Motor neuron (in vitro differentiated cells): ENCODE results near the gene BNC2. TPM values are rescaled to one million over a fixed set of nuclear protein-coding genes. Genes with fewer than 3 reads are reported as not detected.
A peak's percentile ranks its signal among the peaks of the same experiment; 100 is the strongest.

Source experiments
- ATAC-seq, 8 experiments: fragments of 200-7000 bp; cut with Tn5 transposase; replicated peaks in 6 of 8; 2 replicates each; pipeline ENCODE4 v1.8.0; 2021; ENCODE audit warnings: mild to moderate bottlenecking in 8 of 8, moderate library complexity in 8 of 8
- H3K27ac ChIP-seq, 2 donors: fragments of 250-450 bp; sonication (Bioruptor Pico); 2 replicates each; pipeline ENCODE4 v1.9.0; 2021; ENCODE audit warnings: antibody characterized with exemption in 2 of 2, mild to moderate bottlenecking in 2 of 2, moderate library complexity in 1 of 2
- H3K4me1 ChIP-seq, 2 donors: fragments of 250-450 bp; sonication (Bioruptor Pico); replicated peaks in 1 of 2; 2 replicates each; pipeline ENCODE4 v1.6.1; 2021; ENCODE audit warnings: antibody characterized with exemption in 2 of 2, mild to moderate bottlenecking in 2 of 2, moderate library complexity in 1 of 2
- H3K4me3 ChIP-seq, 5 donors: fragments of 250-450 bp; sonication (Bioruptor Pico); 2 replicates each; pipeline ENCODE4 v1.9.0; 2021; ENCODE audit warnings: antibody characterized with exemption in 5 of 5, mild to moderate bottlenecking in 5 of 5, moderate library complexity in 4 of 5
- WGBS, 10 experiments: fragments of 450-650 bp; shearing (Covaris generic); methylation state at CpG; one replicate each; pipeline ENCODE4 v1.0.0; 2022; 5-methylcytosine and 5-hydroxymethylcytosine counted together
- in situ Hi-C, 9 experiments: fragments of 400-800 bp; cut with MboI; loops; one replicate each; pipeline ENCODE4 v1.15.0; 2021; ENCODE audit warnings: low sequenced_read_pairs in 9 of 9, low pct_unique_long_range_greater_than_20kb in 2 of 9; ENCODE audit not compliant: unreplicated experiment in 9 of 9
- total RNA-seq, 8 experiments: library from RNA; unstranded; fragments of 300-600 nt; gene quantifications; 2 replicates each; pipeline versions ENCODE4 v1.2.3 to v1.2.4, GENCODE V29; 2022

BNC2 gene
- total RNA-seq, 8 experiments from 2014 or later, result 0.54 to 42.8 (median 4.3) TPM

DNA sequence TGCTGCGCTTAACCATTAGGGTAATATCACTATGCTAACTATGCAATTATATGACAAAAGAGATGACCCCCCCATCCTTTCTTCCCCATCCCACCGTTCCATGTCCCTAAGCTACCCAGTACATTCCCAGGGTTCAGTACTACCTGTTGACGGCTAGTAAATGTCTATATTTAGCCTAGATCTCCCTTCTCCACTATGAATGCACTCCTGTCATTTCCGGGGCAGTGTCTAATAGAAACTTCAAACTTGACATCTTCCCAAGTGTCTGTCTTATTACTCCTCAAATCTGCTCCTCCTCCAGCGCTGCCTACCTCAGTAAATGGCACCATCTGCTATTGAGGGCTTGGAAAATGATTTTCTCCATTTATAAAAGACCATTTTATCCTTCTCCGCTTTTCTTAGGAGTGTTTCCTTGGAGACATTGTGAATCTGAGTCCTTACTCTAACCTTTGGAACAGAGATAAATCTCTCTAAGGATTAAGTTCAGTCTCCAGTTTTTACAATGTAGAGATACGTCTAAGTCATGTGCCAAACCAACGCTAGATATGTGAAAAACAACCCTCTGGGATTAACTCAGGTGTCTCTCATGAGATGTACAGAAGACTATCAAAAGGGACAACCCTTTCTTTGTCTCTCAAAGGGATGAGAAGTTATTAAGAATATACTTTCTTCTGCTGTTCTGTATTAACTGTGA is 114.9 kb downstream of the BNC2 start:
- in situ Hi-C loops, result no loop called here

GRCh38 chr9:16754662-16755061 is 115.8 kb downstream of the BNC2 start:
- WGBS, 10 experiments, result 86 to 100% (median 100%) methylated on average over 1 to 4 of the region's 4 CpGs; no CpG with 5 or more reads in 5 of the 10 experiments
- Histone ChIP-seq H3K4me1 (no peaks in the 10 kb centered on the region), H3K4me3 (no peak overlapping the region), H3K27ac (no peak overlapping the region)
- in situ Hi-C loops, result no loop called here
- no peak for ATAC-seq

More for the DNA sequence above, 114.9 kb downstream of the BNC2 start:
- no peaks in the 10 kb centered on the region for H3K4me1 ChIP-seq
- no peak overlapping the region for H3K27ac ChIP-seq
- H3K4me3 ChIP-seq, result no peak overlapping the region
- 40 to 96% (median 88%) methylated on average over 1 to 8 of the region's 8 CpGs; no CpG with 5 or more reads in 1 of the 10 experiments for WGBS, 10 experiments
- ATAC-seq, result no peak

- H3K27ac ChIP-seq, result no peak overlapping the region
- H3K4me3 ChIP-seq, result no peak overlapping the region
- WGBS, 10 experiments, result 48 to 92% (median 76%) methylated on average over 1 to 2 of the region's 2 CpGs
- no peak for ATAC-seq
- no peaks in the 10 kb centered on the region for H3K4me1 ChIP-seq
- in situ Hi-C loops, result no loop called here
These were observed 117.2 kb downstream of the BNC2 start for GRCh38 chr9:16753256-16753655.

DNA sequence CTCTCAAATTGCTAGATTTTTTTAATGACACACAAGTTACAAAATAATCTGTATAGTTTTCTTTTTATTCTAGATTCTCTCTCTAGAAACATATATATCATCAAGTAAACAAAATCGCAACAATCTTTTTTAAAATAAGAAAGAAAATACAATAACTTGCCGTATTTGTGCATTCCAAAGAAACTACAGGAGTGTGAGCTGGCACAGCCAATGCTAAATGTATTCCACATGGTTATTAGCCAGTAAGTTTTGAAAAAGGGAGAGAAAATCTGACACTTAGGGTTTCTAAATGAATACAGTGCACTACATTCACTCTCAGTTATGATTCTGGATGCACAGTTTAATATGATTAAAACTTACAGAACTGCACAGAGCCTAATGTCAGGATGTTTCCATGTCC is 117.9 kb downstream of the BNC2 start:
- in situ Hi-C loops, result no loop called here
- H3K4me1 ChIP-seq, result no peaks in the 10 kb centered on the region
- H3K27ac ChIP-seq, result no peak overlapping the region
- ATAC-seq, result no peak
- no peak overlapping the region for H3K4me3 ChIP-seq
- 26 to 100% (median 85%) methylated on average over 1 to 2 of the region's 2 CpGs; no CpG with 5 or more reads in 1 of the 10 experiments for WGBS, 10 experiments

DNA sequence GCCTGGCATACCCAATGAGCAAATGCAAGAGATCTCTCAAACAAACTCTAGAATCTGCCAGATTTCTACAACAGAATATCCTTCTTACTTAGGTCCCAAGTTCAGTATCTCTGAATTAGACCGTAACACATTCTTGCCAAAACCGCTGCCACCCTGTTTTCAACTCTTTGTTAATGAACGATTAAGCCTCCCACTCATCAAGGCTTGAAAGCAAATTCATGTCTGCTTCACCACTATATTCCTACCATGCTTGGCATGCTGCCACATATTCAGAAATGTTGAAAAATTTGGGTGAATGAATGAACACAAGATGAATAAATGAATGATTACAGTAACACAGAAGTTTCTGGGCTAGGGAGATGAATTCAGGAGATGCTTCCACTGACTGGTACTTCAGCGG is 119.9 kb downstream of the BNC2 start:
- H3K4me1 ChIP-seq, result no peaks in the 10 kb centered on the region
- no peak for ATAC-seq
- in situ Hi-C loops, result no loop called here
- no peak overlapping the region for H3K4me3 ChIP-seq
- WGBS, 10 experiments, result 82 to 100% (median 90%) methylated on average over 2 to 4 of the region's 4 CpGs; no CpG with 5 or more reads in 1 of the 10 experiments
- H3K27ac ChIP-seq, result no peak overlapping the region

DNA sequence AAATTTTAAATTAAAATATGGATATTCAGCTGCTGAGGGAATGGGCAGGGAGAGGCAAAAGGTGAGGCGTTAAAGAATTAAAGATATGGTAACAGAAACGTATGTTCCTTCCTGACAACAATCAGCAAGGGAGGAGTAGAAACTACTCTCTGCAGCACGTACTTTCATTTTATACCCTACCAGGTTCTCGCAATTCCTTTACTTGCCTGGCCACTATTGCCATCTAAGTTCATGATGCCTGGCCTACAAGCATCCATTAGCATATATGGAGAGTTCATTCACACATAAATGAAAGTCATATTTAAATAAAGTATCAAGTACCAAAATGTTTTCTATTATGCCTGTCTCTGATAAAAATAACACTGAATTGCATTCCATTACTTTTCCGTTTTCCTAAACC is 125.1 kb downstream of the BNC2 start:
- H3K4me3 ChIP-seq, result no peak overlapping the region
- no peaks in the 10 kb centered on the region for H3K4me1 ChIP-seq
- WGBS, 10 experiments, result 0 to 100% (median 60%) methylated on average over 1 to 5 of the region's 5 CpGs; no CpG with 5 or more reads in 1 of the 10 experiments
- in situ Hi-C loops, result no loop called here
- no peak overlapping the region for H3K27ac ChIP-seq
- ATAC-seq, result peak in 3 of 8 experiments; percentile 54 to 82 (median 66)

- H3K4me1 ChIP-seq, result no peaks in the 10 kb centered on the region
- no peak overlapping the region for H3K4me3 ChIP-seq
- no peak overlapping the region for H3K27ac ChIP-seq
- 0 to 71% (median 24%) methylated on average over 1 to 2 of the region's 2 CpGs for WGBS, 10 experiments
- ATAC-seq, result peak in 3 of 8 experiments; percentile 9 to 58 (median 26)
- in situ Hi-C loops, result no loop called here
These were observed 126.1 kb downstream of the BNC2 start for GRCh38 chr9:16744394-16744793.

DNA sequence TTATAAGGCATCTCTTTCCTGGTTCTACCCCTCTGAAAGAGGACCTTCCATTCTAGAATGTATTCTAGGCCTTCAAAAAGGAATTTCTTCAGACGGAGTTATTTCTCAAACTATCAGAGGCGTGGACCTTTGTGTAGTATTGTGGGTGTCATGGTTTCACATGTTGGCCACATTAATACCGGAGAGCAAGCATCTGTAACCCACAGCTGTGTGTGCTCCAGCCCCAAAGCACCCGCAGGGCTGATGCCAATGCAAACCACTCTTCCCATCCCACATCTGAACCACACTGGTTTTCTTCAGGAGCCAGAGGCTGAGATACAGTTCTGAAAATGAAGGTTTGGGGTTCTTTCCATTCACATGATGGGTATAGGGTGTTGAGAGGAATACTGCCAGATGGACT is 127.1 kb downstream of the BNC2 start:
- in situ Hi-C loops, result no loop called here
- Histone ChIP-seq H3K4me1 (no peaks in the 10 kb centered on the region), H3K27ac (no peak overlapping the region), H3K4me3 (no peak overlapping the region)
- peak in 2 of 8 experiments; percentile 28 to 63 for ATAC-seq
- 0 to 100% (median 40%) methylated on average over 1 to 3 of the region's 4 CpGs; no CpG with 5 or more reads in 4 of the 10 experiments for WGBS, 10 experiments

DNA sequence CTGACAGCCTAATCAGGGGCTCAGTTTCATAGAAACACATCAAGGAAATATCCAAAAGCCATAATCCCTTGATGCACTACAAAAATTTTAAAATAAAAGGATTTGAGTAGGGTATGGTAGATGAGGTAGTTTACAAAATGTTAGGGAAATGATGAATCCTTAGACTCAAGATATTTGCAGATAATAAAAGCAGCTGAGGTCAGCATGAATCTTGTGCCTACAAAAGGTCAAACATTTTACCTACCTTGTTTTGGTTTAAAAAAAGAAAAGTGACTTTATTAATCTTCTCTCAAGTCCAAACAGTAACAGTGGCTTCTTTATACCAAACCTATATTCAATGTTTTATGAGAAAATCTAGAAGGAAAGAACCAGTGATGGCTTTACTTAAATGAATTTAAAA is 135.5 kb downstream of the BNC2 start:
- Histone ChIP-seq H3K4me1 (peaks cover 9 to 12% of the 10 kb centered on the region in 2 donors), H3K4me3 (no peak overlapping the region), H3K27ac (no peak overlapping the region)
- in situ Hi-C loops, result no loop called here
- no peak for ATAC-seq

DNA sequence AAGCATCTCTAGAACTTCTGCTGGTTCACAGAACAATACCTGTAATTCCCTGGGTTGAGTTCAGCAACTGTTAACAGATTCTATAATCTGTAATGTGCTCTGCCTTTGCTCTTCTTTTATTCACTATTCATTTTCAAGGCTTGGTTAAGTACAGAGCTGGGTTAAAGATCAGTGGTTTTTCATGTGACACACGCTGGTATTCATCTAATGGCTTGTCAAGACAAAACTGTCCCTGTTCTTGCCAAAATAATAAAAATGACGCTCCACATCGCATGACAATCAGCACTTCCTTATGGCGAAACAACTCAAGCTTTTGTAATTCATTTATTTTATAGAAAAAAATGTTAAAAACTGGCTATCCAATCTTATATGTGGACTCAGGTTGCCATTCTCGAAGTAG is 137.9 kb downstream of the BNC2 start:
- ATAC-seq, result no peak
- Histone ChIP-seq H3K4me3 (no peak overlapping the region), H3K27ac (no peak overlapping the region), H3K4me1 (peaks cover 22 to 27% of the 10 kb centered on the region in 2 donors)
- in situ Hi-C loops, result no loop called here
- WGBS, 10 experiments, result 17 to 87% (median 73%) methylated on average over 1 to 5 of the region's 5 CpGs

DNA sequence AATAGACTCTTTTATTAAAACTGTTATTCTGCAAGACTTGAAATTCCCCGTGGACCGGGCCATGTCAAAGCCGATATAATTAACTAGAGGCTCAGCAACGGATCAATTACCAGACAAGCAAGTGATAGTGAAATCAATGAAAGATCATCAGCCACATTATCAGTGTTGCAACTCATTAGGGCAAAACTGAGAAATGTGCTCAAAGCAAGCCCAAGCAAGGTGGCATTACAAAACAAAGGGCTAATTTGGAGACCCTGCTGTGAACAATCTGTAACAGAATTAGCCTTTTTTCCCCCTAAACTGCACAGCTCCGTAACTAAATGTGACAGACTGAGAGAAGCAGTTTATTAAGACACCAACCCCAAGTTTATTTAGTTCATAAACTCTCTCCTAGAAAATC is 140.3 kb downstream of the BNC2 start:
- in situ Hi-C loops, result no loop called here
- Histone ChIP-seq H3K27ac (no peak overlapping the region), H3K4me1 (peaks cover 22 to 36% of the 10 kb centered on the region in 2 donors), H3K4me3 (no peak overlapping the region)
- 11 to 100% (median 68%) methylated on average over 1 to 5 of the region's 5 CpGs; no CpG with 5 or more reads in 2 of the 10 experiments for WGBS, 10 experiments
- ATAC-seq, result no peak

GRCh38 chr9:16729651-16730050 is 140.8 kb downstream of the BNC2 start:
- no peak overlapping the region for H3K27ac ChIP-seq
- no peak overlapping the region for H3K4me3 ChIP-seq
- H3K4me1 ChIP-seq, result peaks cover 22 to 36% of the 10 kb centered on the region in 2 donors
- ATAC-seq, result peak in 1 of 8 experiments; percentile 15
- WGBS, 10 experiments, result 9 to 94% (median 45%) methylated on average over 1 to 4 of the region's 4 CpGs; no CpG with 5 or more reads in 4 of the 10 experiments
- in situ Hi-C loops, result no loop called here

GRCh38 chr9:16728137-16728508 is 142.3 kb downstream of the BNC2 start:
- peak in 1 of 8 experiments; percentile 13 for ATAC-seq
- Histone ChIP-seq H3K27ac (no peak overlapping the region), H3K4me3 (no peak overlapping the region), H3K4me1 (peaks cover 22 to 36% of the 10 kb centered on the region in 2 donors)
- 57 to 100% (median 92%) methylated on average over 1 of the region's 3 CpGs; no CpG with 5 or more reads in 4 of the 10 experiments for WGBS, 10 experiments
- in situ Hi-C loops, result no loop called here
